ENCODE measurements around the gene MIX23. TPM values are rescaled to one million over a fixed set of nuclear protein-coding genes. Genes with fewer than 3 reads are reported as not detected.

MIX23 gene
- total and polyA plus RNA-seq, 7 donors: 34.9 to 134 (median 50.3) TPM

DNA sequence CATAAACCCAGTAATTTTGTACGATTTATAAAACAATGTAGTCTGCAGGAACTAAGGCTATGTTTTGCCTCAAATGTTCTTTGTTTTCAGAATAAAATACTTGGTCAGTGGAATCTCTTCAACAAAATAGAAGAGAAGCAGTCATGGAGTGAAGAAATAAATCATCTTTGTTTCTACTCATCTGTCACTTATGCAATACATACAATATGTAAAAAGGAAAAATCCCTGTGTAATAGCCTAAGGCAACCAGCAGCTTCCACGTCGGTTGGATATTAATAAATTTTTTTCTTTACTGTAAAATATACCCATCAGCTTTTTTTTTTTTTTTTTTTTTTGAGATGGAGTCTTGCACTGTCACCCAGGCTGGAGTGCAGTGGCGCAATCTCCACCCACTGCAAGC lies 38.1 kb upstream of the MIX23 start:
- DNase-seq: no peak

DNA sequence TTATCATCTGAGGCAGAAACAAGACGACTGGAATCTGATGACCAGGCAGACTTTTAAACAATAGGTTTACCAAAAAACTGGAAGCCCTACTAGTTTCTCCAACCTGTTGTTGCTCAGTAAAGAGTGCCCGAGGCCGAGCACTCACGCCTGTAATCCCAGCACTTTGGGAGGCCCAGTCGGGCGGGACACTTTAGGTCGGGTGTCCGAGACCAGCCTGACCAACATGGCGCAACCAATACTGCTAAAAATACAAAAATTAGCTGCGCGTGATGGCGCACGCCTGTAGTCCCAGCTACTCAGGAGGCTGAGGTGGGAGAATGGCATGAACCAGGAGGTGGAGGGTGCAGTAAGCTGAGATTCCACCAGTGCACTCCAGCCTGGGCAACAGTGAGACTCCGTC lies 33.9 kb upstream of the MIX23 start:
- ATAC-seq (peak in 2 of 4 donors; percentile 17 to 40), DNase-seq (peak; percentile 13 to 60)
- no peaks in the 10 kb centered on the region for H3K27me3 ChIP-seq (ENCODE audit: insufficient read depth in 3 of 3, low read length in 2 of 3)
- H3K27ac ChIP-seq: peak overlapping the region; percentile 94
- TF ChIP-seq, protein P1, sequence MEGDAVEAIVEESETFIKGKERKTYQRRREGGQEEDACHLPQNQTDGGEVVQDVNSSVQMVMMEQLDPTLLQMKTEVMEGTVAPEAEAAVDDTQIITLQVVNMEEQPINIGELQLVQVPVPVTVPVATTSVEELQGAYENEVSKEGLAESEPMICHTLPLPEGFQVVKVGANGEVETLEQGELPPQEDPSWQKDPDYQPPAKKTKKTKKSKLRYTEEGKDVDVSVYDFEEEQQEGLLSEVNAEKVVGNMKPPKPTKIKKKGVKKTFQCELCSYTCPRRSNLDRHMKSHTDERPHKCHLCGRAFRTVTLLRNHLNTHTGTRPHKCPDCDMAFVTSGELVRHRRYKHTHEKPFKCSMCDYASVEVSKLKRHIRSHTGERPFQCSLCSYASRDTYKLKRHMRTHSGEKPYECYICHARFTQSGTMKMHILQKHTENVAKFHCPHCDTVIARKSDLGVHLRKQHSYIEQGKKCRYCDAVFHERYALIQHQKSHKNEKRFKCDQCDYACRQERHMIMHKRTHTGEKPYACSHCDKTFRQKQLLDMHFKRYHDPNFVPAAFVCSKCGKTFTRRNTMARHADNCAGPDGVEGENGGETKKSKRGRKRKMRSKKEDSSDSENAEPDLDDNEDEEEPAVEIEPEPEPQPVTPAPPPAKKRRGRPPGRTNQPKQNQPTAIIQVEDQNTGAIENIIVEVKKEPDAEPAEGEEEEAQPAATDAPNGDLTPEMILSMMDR (IDR thresholded peaks at IDR 0.05): no peak
- H3K36me3 ChIP-seq (ENCODE audit: insufficient read depth in 1 of 2, low read depth in 1 of 2): peaks cover 0 to 10% of the 10 kb centered on the region in 2 donors
- intact Hi-C loops (cut with DNase I): loop anchor here in 1 of 2 donors (5.0 kb wide), 1 partner anchor 95 kb away; the partner anchor contains the start of gene KPNA1
- no peaks in the 10 kb centered on the region for H3K9me3 ChIP-seq
- H3K4me3 ChIP-seq: peak overlapping the region; percentile 76
- H3K4me1 ChIP-seq: peaks cover 35% of the 10 kb centered on the region
- 34 to 48% (median 46%) methylated on average over 14 of the region's 14 CpGs for WGBS, 3 donors

More for the DNA sequence above, 38.1 kb upstream of the MIX23 start:
- Histone ChIP-seq H3K9me3 (no peaks in the 10 kb centered on the region), H3K4me3 (no peak overlapping the region), H3K36me3 (ENCODE audit: insufficient read depth in 1 of 2, low read depth in 1 of 2) (peaks cover 8 to 45% of the 10 kb centered on the region in 2 donors), H3K27me3 (ENCODE audit: insufficient read depth in 3 of 3, low read length in 2 of 3) (no peaks in the 10 kb centered on the region), H3K27ac (no peak overlapping the region), H3K4me1 (peaks cover 14% of the 10 kb centered on the region)
- TF ChIP-seq, protein P1 (IDR thresholded peaks at IDR 0.05): no peak
- no peak for ATAC-seq
- intact Hi-C loops (cut with DNase I): no loop called here
- WGBS, 3 donors: 92 to 98% (median 93%) methylated on average over 4 of the region's 4 CpGs

DNA sequence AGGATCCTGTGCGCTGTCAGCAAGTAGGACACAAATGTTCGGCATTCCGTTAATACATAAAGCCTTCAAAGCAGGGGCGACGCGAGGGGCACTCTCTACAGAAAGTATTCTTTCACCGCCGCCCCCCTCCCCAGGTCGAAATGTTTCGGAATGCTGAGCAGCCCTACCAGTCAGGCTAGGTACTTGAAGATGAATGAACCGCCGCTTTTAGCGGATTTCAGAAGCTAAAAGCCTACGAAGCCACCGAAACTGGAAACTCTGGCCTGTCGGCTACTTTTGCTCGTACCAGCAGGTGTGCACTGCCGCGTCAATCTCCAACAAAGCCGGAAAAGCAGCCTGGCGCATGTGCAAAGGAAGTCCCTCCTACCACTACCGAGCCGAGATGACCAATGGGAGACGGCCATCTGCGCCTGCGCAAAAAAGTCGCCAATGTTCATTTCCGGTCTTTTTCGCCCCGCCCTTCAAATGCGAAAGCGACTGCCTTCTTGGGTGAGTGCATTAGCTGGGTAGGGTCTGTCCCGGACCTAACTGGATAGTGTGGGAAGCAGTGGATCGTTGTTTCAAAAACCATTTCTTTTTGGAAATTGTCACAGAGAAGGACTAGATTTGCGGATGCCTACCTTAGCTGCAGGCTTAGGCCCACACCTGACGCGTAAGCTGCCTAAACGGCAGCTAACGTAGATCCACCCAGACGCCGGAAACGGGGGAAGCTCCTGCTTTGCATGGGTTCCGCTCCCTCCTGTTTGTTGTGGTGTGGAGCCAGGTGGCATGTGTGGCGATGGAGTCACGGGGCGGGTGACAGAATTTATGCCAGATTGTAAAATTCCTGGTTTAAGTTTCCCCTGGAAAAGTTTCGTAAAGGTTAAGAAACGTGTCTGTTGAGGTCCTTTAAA lies 33.0 kb upstream of the MIX23 start, which contains the start of gene WDR5B:
WDR5B (minus strand) TSS at position 301 of the 893 bp plus-strand sequence. CDS start 534 bp downstream, outside the sequence.
- intact Hi-C loops (cut with DNase I): loop anchor here in 1 of 2 donors (5.0 kb wide), 1 partner anchor 96 kb away; the partner anchor contains the start of gene KPNA1
- TF ChIP-seq, protein P1 (IDR thresholded peaks at IDR 0.05): peak; percentile 12
- peaks cover 35% of the 10 kb centered on the region for H3K4me1 ChIP-seq
- ATAC-seq: peak; percentile 93 to 95 (median 94)
- no peaks in the 10 kb centered on the region for H3K9me3 ChIP-seq
- peak within 1 kb of the TSS; percentile 94 for H3K27ac ChIP-seq
- peak; percentile 97 to 99 for DNase-seq
- 0% methylated on average over 48 of the region's 48 CpGs for WGBS, 3 donors
- peaks cover 0 to 7% of the 10 kb centered on the region in 2 donors for H3K36me3 ChIP-seq (ENCODE audit: insufficient read depth in 1 of 2, low read depth in 1 of 2)
- no peaks in the 10 kb centered on the region for H3K27me3 ChIP-seq (ENCODE audit: insufficient read depth in 3 of 3, low read length in 2 of 3)
- H3K4me3 ChIP-seq: peak within 1 kb of the TSS; percentile 76

DNA sequence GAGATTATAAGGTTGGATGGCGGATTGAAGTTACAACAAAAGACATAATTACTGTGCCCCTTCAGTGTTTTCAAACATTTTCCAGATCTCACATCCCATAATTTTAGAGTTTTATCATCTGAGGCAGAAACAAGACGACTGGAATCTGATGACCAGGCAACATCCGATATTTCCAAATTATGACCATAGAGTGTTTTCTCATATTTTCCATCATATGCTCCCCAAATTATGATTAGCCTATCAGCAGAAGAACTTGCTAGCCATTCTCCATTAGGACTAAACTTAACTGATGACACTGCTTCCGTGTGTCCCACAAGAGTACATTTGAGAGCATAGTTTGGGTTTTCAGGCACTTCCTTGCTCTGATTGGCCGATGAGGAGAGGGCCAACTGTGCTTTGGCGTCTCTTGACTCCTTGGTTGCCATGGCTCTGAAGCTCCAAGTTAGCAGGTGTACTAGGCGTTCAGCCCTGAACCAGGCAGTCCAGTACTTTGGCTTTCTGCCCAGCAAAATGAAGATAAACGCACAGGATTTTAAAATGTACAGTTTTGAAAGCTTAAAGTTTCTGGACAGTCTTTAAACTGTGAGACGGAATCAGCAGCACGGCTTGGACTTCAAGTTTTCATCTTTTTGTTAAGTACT lies 32.2 kb upstream of the MIX23 start:
- Histone ChIP-seq H3K4me3 (peak overlapping the region; percentile 76), H3K27me3 (ENCODE audit: insufficient read depth in 3 of 3, low read length in 2 of 3) (no peaks in the 10 kb centered on the region), H3K4me1 (peaks cover 34% of the 10 kb centered on the region), H3K9me3 (no peaks in the 10 kb centered on the region), H3K36me3 (ENCODE audit: insufficient read depth in 1 of 2, low read depth in 1 of 2) (peaks cover 0 to 15% of the 10 kb centered on the region in 2 donors), H3K27ac (peak overlapping the region; percentile 94)
- WGBS, 3 donors: 17 to 20% (median 18%) methylated on average over 10 of the region's 10 CpGs
- ATAC-seq: peak; percentile 60 to 74 (median 69)
- DNase-seq: peak; percentile 16 to 62
- intact Hi-C loops (cut with DNase I): loop anchor here in 1 of 2 donors (5.0 kb wide), 1 partner anchor 97 kb away; the partner anchor contains the start of gene KPNA1
- TF ChIP-seq, protein P1 (IDR thresholded peaks at IDR 0.05): no peak

All from psoas muscle (tissue), 8 donors.